COLO668 (cell line): ENCODE measurements around the gene SLC6A20.
A peak's percentile ranks its signal among the peaks of the same experiment; 100 is the strongest.
"Not testable (repeated sequence)": the region's sequence is repeated elsewhere in the genome, so short reads cannot be mapped to it uniquely, and the experiment has no call there.

Experiments used
- DNase-seq: peaks from one replicate; lab custom pipeline; 2025; ENCODE audit not compliant: unreplicated experiment; lab: John Stamatoyannopoulos, UW

The SLC6A20 gene

GRCh38 chr3:45760878-45761711 is 35.2 kb downstream of the SLC6A20 start:
- peak; percentile 39 for DNase-seq

- DNase-seq = no peak
Measured at GRCh38 chr3:45759851-45760250, 36.5 kb downstream of the SLC6A20 start.

- DNase-seq = no peak
Measured at GRCh38 chr3:45758871-45759270, 37.5 kb downstream of the SLC6A20 start.

- not testable (repeated sequence) for DNase-seq
Measured at GRCh38 chr3:45757141-45757540, 39.2 kb downstream of the SLC6A20 start.

- DNase-seq = no peak
Measured at GRCh38 chr3:45756055-45756454, 40.3 kb downstream of the SLC6A20 start.

- no peak for DNase-seq
Measured at GRCh38 chr3:45754461-45754860, 41.9 kb downstream of the SLC6A20 start.

DNA sequence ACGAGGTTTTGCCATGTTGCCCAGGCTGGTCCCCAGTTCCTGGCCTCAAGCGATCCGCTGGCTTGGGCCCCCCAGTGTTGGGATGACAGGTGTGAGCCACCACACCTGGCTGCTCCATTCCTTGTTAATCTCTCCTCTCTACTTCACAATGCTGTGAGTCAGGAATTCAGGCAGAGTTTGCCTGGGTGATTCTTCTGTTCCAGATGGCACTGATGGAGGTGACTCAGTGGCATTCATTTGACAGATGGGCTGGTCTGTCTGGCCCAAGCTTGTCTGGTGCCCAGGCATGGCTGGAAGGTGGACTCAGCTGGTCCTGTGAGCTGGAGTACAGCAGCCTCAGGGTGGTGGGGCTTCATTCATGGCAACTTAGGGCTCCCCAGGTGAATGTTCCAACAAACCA is 43.2 kb downstream of the SLC6A20 start:
- no peak for DNase-seq

DNA sequence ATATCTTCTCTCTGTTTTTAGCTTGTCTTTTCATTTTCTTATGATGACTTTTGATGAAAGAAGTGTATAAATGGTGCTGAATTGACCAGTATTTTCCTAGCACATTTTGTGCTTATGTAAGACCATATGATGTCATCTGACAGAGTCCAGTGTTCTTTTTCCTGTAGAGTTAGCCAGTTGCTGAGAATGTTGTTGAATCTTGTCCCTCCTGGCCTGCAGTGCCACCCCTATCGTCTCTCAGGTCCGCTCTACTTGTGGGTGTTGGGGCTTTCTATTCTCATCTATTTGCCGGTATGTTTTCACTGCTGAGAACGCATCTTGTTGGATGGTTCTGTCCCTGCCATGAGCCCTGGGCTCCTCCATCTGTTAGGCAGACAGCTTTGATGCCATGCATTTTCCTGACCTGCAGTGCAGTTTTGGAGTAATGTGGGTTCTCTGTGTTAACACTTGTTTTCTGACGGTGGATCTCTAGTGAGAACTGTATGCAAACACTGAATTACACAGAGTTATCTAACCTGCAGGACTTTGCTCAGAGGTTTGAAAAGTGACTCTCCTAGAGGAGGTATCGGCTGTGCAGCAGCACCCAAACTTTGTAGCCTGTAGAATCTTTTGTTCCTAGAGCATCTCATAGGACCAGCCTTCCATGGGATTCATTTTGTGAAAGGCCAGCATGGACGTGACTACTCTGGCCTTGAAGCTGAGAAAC is 44.6 kb downstream of the SLC6A20 start:
- DNase-seq = no peak

DNA sequence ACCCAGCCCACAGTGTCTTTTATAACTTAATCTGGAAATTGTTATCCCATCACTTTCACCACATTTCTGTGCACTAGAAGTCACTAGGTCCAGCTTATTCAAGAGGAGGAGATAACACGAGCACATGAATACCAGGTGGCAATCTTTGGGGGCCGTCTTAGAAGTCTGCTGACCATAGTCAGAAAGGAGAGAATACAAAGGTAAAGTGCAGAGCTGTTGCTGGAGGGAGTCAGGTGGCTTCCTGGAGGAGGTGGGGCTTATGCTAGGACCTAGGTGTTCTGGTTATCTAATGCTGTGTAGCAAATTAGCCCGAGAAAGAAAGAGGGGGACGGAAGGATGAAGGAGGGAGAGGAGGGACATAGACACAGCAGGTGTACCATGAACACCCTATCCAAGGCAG is 46.5 kb downstream of the SLC6A20 start:
- no peak for DNase-seq

- DNase-seq = not testable (repeated sequence)
Measured at GRCh38 chr3:45749036-45749600, 47.2 kb downstream of the SLC6A20 start.

DNA sequence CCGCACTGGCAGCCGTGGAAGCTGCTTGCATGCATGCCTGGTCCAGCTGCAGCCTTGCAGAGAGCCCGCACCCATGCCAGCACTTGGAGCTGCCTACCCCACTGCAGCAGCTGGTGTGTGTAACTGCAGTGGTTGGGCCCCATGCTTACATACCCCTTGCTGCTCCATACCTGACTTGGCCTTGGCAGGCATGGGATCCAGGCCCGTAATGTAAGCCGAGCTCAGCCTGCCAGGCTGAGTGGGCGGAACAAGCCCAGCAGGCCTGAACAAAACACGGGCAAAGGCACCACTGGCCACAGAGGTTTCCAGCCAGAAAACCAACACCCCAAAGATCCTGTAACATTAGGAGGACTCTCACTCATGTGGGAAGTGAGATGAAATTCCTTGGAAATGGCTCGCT is 48.3 kb downstream of the SLC6A20 start:
- DNase-seq = no peak

- DNase-seq = no peak
Measured at GRCh38 chr3:45746777-45747622, 49.3 kb downstream of the SLC6A20 start.

DNA sequence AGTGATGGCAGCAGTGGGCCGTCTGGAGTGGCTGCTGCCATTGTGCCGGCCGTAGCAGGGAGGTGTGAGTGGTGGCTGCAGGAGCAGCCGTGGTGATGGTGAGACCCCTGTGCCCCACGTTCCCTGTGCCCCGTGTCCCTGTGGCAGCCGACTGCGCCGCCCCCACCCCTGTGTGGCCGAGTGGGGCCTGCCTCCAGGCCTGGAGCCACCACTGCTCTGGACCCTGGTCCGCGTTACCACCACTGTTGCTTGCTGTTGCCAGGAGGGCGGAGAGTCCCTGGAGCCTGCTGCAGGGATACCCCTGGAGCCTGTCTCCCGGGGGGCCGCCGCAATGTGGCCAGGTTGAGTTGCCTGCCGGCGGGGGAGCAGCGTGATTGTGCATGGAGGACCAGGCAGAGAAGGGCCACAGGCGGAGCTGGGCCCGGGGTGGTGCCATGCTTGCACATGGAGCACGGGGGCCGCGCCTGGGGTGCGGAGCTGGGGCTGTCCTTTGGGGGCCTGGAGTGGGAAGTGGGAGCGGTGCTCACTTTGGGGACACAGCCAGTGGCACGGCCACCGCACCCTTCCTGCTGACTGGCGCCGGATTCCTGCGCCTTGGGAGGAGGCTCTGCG is 50.1 kb downstream of the SLC6A20 start:
- DNase-seq = no peak

DNA sequence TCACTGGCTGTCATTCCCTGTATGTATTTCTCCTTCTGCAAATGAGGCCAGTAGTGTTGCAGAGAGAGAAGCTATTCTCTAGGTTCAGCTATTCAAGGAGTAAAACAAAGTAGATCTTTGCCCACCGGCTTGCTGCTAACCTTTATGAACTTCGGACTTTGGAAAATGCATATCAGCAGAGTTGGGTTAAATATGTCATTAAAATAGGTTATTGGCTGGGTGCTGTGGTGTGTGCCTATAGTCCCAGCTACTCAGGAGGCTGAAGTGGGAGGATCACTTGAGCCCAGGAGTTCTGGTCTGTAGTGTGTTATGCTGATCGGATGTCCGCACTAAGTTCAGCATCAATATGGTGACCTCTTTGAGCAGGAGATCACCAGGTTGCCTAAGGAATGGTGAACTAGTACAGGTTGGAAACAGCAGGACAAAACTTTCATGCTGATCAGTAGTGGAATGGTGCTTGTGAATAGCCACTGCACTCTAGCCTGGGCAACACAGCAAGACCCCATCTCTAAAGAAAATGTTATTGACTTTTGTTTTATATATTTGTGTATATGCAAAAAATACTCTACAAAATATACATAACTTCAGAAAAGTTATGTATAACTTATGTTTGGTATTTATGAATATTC is 53.8 kb downstream of the SLC6A20 start:
- DNase-seq = no peak

DNA sequence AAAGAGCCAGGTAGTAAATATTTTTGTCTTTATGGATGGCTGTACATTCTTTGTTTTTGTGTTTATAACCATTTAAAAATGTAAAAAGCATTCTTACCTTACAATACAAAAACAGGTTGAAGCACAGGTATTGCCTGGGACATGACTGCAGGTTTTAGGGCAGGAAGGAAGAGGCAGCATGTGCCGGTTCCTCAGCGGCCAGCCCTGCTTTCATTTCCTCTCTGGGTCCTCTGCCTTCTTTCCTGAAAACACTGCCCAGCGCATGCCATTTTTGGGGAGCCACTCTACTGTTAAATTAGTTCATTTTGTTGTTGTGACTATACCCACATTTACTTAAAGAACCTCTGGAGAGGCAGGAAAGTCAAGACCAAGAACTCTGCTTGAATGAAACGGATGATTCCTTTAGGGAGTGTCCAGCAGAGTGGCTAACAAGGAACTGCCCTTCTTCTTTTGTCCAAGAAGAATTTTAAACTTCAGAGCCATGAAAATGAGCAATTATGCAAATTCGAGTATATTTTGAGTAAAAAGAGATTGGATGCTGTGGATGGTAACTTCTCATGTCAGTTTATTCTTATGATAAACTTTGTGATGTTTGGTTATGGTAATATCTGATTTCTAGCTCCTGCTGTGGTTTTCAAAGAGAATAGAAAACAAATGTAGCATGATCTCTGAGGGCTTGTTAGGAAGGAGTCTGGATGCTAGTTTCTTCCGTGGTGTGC is 54.4 kb downstream of the SLC6A20 start:
- DNase-seq = no peak

- no peak for DNase-seq
Measured at GRCh38 chr3:45741247-45741646, 55.1 kb downstream of the SLC6A20 start.

- DNase-seq = no peak
Measured at GRCh38 chr3:45739991-45740390, 56.3 kb downstream of the SLC6A20 start.

DNA sequence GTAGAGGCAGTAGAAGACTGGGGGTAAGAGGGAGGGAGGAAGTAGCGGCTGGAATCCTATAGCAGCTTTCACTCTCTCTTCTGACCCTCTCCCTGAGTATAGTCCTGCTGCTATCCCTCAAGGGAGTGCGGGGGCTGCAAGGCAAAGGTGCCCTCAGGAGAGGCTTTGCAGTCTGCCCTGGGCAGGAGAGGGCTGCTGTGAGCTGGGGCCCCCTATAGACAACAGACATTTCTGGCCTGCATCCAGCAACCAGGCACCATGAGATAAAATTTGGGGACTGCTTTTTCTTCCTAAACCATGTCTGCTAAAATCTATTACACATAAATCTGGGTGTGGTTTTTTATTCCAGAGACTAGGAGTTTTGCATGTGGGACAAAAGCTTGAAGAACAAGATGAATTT is 59.1 kb downstream of the SLC6A20 start:
- DNase-seq = no peak

GRCh38 chr3:45736707-45737106 is 59.6 kb downstream of the SLC6A20 start:
- no peak for DNase-seq
